WTC11 (cell line): ENCODE results near the gene SDHB. TPM values are rescaled to one million over a fixed set of nuclear protein-coding genes. Genes with fewer than 3 reads are reported as not detected.

Experiments
- ATAC-seq: fragments of 200-7000 bp; cut with Tn5 transposase; 2 replicates; pipeline ENCODE4 v1.10.0; 2021; ENCODE audit warnings: mild to moderate bottlenecking, moderate library complexity
- CTCF ChIA-PET: fragments of 300-600 bp; sonication (Branson Sonifier 250); formaldehyde crosslinking; loops from one replicate; lab custom pipeline; 2021; ENCODE audit warnings: antibody characterized with exemption; lab: Charles Lee
- POLR2A ChIA-PET: fragments of 350-600 bp; sonication (Branson Sonifier 250); formaldehyde crosslinking; loops from one replicate; lab custom pipeline; 2021; ENCODE audit warnings: antibody characterized with exemption; lab: Charles Lee
- DNase-seq: peaks from one replicate; pipeline ENCODE4 v3.0.0; 2021; ENCODE audit warnings: low spot score
- H3K27ac Mint-ChIP-seq: 2 replicates; pipeline ENCODE4 v1.8.0; 2021; ENCODE audit warnings: mixed read lengths
- H3K27me3 Mint-ChIP-seq: 2 replicates; pipeline ENCODE4 v1.8.0; 2021; ENCODE audit warnings: low read depth, mild to moderate bottlenecking, moderate library complexity, mixed read lengths
- H3K36me3 Mint-ChIP-seq: 2 replicates; pipeline ENCODE4 v1.8.0; 2021; ENCODE audit warnings: mixed read lengths
- H3K4me1 Mint-ChIP-seq: 2 replicates; pipeline ENCODE4 v1.8.0; 2022; ENCODE audit warnings: mixed read lengths
- H3K4me3 Mint-ChIP-seq: 2 replicates; pipeline ENCODE4 v1.8.0; 2021; ENCODE audit warnings: mild to moderate bottlenecking, moderate library complexity, mixed read lengths
- H3K9me3 Mint-ChIP-seq: 2 replicates; pipeline ENCODE4 v1.8.0; 2021; ENCODE audit warnings: mixed read lengths
- CREB1 ChIP-seq: sonication (generic); formaldehyde crosslinking; IDR thresholded peaks from 2 replicates; pipeline ENCODE4 v1.8.0; 2023; ENCODE audit warnings: mild to moderate bottlenecking, missing genetic modification reagents
- ESRRA ChIP-seq: sonication (generic); formaldehyde crosslinking; IDR thresholded peaks from 2 replicates; pipeline ENCODE4 v1.8.1; 2022; ENCODE audit warnings: mild to moderate bottlenecking, missing genetic modification reagents, borderline replicate concordance
- GABPB1 ChIP-seq: sonication (generic); formaldehyde crosslinking; IDR thresholded peaks from 2 replicates; pipeline ENCODE4 v1.8.1; 2023; ENCODE audit warnings: mild to moderate bottlenecking, missing genetic modification reagents
- GRHL2 ChIP-seq: fragments of 250-450 bp; sonication (Bioruptor Pico); IDR thresholded peaks from 2 replicates; pipeline ENCODE4 v1.8.0; 2022; ENCODE audit warnings: mild to moderate bottlenecking, moderate library complexity; ENCODE audit not compliant: insufficient replicate concordance, severe bottlenecking
- IRF2 ChIP-seq: sonication (generic); formaldehyde crosslinking; IDR thresholded peaks from 2 replicates; pipeline ENCODE4 v1.8.0; 2022; ENCODE audit warnings: low read depth, missing genetic modification reagents, borderline replicate concordance
- KAT7 ChIP-seq: sonication (generic); formaldehyde crosslinking; IDR thresholded peaks from 2 replicates; pipeline ENCODE4 v1.8.1; 2023; ENCODE audit warnings: missing genetic modification reagents, mild to moderate bottlenecking, borderline replicate concordance
- RORB ChIP-seq: fragments of 250-450 bp; sonication (Bioruptor Pico); IDR thresholded peaks from 2 replicates; pipeline ENCODE4 v1.9.0; 2021; ENCODE audit warnings: mild to moderate bottlenecking
- ZBTB21 ChIP-seq: sonication (generic); formaldehyde crosslinking; IDR thresholded peaks from 2 replicates; pipeline ENCODE4 v1.8.1; 2023; ENCODE audit warnings: mild to moderate bottlenecking, missing genetic modification reagents, borderline replicate concordance
- ZNF317 ChIP-seq: sonication (generic); formaldehyde crosslinking; IDR thresholded peaks from 2 replicates; pipeline ENCODE4 v1.8.1; 2023; ENCODE audit warnings: low read depth, mild to moderate bottlenecking, moderate library complexity, missing genetic modification reagents, borderline replicate concordance
- ZNF396 ChIP-seq: fragments of 250-450 bp; sonication (Bioruptor Pico); IDR thresholded peaks from 2 replicates; pipeline ENCODE4 v1.8.0; 2021; ENCODE audit warnings: mild to moderate bottlenecking, moderate library complexity, borderline replicate concordance
- total RNA-seq: library from RNA; stranded (reverse); gene quantifications from 3 replicates; pipeline ENCODE4 v1.2.3, GENCODE V29; 2021
- TF ChIP-seq, protein P1 (sequence below): fragments of 200-600 bp; IDR thresholded peaks from 2 replicates; pipeline ENCODE4 v1.8.0; 2022; ENCODE audit warnings: antibody characterized with exemption
- TF ChIP-seq, protein P2 (sequence below): sonication (generic); formaldehyde crosslinking; IDR thresholded peaks from 2 replicates; pipeline ENCODE4 v1.8.0; 2023; ENCODE audit warnings: missing genetic modification reagents, mild to moderate bottlenecking, borderline replicate concordance
- TF ChIP-seq, protein P3 (sequence below): fragments of 250-450 bp; sonication (Bioruptor Pico); IDR thresholded peaks from 2 replicates; pipeline ENCODE4 v1.9.0; 2021; ENCODE audit warnings: mild to moderate bottlenecking
- TF ChIP-seq, protein P4 (sequence below): sonication (generic); formaldehyde crosslinking; IDR thresholded peaks from 2 replicates; pipeline ENCODE4 v1.8.1; 2023; ENCODE audit warnings: mild to moderate bottlenecking, missing genetic modification reagents

Gene SDHB
- total RNA-seq, 1 experiment from 2014 or later = 89.5 TPM

DNA sequence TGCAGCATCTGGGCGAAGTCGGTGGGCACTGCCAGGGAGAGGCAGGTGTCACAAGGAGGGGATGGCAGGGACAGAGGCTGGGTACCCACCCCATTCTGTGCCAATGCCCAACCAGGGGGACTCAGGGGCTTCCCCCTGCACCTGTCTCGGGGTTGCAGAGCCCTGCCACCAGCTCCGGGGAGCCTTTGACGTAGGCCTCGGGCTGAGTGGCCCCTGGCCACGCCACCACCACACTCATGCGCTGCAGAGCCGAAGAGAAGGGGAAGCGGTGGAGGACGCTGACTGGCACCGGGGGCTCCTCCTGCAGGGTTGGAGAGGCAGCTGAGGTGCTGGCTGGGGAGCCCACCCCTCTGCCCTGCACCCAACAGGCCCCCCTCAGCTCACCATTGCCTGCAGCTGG is 61.7 kb downstream of the SDHB start:
- no peaks in the 10 kb centered on the region for H3K27me3 Mint-ChIP-seq
- ATAC-seq = no peak
- H3K4me1 Mint-ChIP-seq = no peaks in the 10 kb centered on the region

DNA sequence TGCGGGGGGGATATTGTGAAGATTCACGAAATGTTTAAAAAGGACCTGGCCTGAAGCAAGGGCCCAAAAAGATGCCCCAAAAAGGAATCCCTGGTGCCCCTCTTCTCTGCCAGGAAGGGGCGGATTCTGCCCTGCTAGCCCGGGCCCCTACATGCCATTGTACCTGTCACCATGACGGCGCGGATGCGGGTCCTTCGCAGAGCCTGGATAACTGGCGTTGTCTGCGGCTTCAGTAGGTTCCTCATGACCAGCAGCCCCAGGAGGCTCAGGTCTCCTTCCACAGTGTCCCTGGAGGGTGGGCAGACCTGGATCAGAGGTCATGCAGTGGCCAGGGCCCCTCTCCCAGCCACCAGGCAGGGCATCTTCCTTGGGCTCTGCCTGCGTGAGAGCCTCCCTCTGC is 62.3 kb downstream of the SDHB start:
- ChIA-PET POLR2A (no interaction called here), CTCF (interaction anchor here (1.5 kb wide), 1 partner anchor 13 kb away, joined by 6 read pairs; no protein-coding TSS in a partner anchor)
- Mint-ChIP-seq H3K4me3 (no peak overlapping the region), H3K27me3 (no peaks in the 10 kb centered on the region), H3K9me3 (no peaks in the 10 kb centered on the region), H3K4me1 (no peaks in the 10 kb centered on the region), H3K36me3 (no peaks in the 10 kb centered on the region), H3K27ac (no peak overlapping the region)
- TF ChIP-seq, protein P1, sequence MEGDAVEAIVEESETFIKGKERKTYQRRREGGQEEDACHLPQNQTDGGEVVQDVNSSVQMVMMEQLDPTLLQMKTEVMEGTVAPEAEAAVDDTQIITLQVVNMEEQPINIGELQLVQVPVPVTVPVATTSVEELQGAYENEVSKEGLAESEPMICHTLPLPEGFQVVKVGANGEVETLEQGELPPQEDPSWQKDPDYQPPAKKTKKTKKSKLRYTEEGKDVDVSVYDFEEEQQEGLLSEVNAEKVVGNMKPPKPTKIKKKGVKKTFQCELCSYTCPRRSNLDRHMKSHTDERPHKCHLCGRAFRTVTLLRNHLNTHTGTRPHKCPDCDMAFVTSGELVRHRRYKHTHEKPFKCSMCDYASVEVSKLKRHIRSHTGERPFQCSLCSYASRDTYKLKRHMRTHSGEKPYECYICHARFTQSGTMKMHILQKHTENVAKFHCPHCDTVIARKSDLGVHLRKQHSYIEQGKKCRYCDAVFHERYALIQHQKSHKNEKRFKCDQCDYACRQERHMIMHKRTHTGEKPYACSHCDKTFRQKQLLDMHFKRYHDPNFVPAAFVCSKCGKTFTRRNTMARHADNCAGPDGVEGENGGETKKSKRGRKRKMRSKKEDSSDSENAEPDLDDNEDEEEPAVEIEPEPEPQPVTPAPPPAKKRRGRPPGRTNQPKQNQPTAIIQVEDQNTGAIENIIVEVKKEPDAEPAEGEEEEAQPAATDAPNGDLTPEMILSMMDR = no peak
- TF ChIP-seq GABPB1 (CRISPR knock-in tag) (no peak), KAT7 (CRISPR knock-in tag) (no peak), ESRRA (CRISPR knock-in tag) (no peak), IRF2 (CRISPR knock-in tag) (no peak)
- TF ChIP-seq, protein P2, sequence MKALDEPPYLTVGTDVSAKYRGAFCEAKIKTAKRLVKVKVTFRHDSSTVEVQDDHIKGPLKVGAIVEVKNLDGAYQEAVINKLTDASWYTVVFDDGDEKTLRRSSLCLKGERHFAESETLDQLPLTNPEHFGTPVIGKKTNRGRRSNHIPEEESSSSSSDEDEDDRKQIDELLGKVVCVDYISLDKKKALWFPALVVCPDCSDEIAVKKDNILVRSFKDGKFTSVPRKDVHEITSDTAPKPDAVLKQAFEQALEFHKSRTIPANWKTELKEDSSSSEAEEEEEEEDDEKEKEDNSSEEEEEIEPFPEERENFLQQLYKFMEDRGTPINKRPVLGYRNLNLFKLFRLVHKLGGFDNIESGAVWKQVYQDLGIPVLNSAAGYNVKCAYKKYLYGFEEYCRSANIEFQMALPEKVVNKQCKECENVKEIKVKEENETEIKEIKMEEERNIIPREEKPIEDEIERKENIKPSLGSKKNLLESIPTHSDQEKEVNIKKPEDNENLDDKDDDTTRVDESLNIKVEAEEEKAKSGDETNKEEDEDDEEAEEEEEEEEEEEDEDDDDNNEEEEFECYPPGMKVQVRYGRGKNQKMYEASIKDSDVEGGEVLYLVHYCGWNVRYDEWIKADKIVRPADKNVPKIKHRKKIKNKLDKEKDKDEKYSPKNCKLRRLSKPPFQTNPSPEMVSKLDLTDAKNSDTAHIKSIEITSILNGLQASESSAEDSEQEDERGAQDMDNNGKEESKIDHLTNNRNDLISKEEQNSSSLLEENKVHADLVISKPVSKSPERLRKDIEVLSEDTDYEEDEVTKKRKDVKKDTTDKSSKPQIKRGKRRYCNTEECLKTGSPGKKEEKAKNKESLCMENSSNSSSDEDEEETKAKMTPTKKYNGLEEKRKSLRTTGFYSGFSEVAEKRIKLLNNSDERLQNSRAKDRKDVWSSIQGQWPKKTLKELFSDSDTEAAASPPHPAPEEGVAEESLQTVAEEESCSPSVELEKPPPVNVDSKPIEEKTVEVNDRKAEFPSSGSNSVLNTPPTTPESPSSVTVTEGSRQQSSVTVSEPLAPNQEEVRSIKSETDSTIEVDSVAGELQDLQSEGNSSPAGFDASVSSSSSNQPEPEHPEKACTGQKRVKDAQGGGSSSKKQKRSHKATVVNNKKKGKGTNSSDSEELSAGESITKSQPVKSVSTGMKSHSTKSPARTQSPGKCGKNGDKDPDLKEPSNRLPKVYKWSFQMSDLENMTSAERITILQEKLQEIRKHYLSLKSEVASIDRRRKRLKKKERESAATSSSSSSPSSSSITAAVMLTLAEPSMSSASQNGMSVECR = no peak
- ATAC-seq = no peak
- DNase-seq = no peak

More for the DNA sequence above, 61.7 kb downstream of the SDHB start:
- no peak for DNase-seq
- Mint-ChIP-seq H3K9me3 (no peaks in the 10 kb centered on the region), H3K36me3 (no peaks in the 10 kb centered on the region), H3K27ac (no peak overlapping the region)
- POLR2A ChIA-PET = no interaction called here
- CTCF ChIA-PET = interaction anchor here (0.6 to 1.4 kb wide), 2 partner anchors 40 to 367 kb away, joined by 4 to 5 read pairs; no protein-coding TSS in a partner anchor
- TF ChIP-seq RORB (CRISPR knock-in tag) (no peak), CREB1 (CRISPR knock-in tag) (no peak)
- TF ChIP-seq, all 79 proteins: peak for 0
- H3K4me3 Mint-ChIP-seq = no peak overlapping the region

DNA sequence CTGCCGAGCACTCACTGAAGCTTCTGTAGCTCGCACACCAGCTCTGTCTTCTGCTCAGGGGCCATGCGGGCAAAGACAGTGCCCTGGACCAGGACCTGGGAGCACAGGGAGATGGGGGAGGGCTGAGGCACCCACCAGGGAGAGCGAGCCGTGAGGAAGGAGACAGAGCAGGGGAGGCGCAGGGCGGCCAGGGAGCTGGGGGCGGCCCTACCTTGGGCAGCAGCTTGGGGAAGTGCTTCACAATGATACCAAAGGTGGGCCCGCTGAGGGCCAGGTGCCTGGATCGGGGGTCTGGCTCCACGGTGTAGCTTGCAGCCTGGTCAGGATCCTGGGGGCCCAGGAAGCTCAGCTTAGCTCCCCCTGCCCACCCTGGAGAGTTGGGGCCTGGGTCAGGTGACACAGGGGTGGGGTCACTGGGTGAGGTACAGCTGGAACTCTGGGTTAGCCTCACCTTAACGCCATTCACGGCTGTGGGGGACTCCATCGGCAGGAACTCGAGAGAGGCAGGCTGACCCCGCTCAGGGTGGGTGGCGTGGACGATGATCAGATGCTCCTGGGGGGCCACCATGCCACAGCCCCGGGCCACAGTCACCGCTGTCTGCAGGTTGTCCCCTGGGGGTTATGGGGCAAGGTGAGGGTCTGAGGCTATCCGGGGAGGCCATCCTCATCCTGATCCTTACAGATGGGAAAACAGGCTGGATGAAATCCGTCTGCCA is 64.0 kb downstream of the SDHB start:
- no peak overlapping the region for H3K4me3 Mint-ChIP-seq
- DNase-seq (no peak), ATAC-seq (no peak)
- H3K4me1 Mint-ChIP-seq = no peaks in the 10 kb centered on the region
- H3K36me3 Mint-ChIP-seq = no peaks in the 10 kb centered on the region
- no peaks in the 10 kb centered on the region for H3K9me3 Mint-ChIP-seq
- TF ChIP-seq, protein P3, sequence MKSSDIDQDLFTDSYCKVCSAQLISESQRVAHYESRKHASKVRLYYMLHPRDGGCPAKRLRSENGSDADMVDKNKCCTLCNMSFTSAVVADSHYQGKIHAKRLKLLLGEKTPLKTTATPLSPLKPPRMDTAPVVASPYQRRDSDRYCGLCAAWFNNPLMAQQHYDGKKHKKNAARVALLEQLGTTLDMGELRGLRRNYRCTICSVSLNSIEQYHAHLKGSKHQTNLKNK (CRISPR knock-in tag) = no peak
- TF ChIP-seq, protein P4, sequence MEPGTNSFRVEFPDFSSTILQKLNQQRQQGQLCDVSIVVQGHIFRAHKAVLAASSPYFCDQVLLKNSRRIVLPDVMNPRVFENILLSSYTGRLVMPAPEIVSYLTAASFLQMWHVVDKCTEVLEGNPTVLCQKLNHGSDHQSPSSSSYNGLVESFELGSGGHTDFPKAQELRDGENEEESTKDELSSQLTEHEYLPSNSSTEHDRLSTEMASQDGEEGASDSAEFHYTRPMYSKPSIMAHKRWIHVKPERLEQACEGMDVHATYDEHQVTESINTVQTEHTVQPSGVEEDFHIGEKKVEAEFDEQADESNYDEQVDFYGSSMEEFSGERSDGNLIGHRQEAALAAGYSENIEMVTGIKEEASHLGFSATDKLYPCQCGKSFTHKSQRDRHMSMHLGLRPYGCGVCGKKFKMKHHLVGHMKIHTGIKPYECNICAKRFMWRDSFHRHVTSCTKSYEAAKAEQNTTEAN (CRISPR knock-in tag) = no peak
- TF ChIP-seq GRHL2 (CRISPR knock-in tag) = no peak
- TF ChIP-seq ZNF396 (CRISPR knock-in tag) = no peak
- TF ChIP-seq ZNF317 (CRISPR knock-in tag) = no peak
- no peak for TF ChIP-seq ZBTB21 (CRISPR knock-in tag)
- ChIA-PET CTCF (interaction anchor here (1.0 to 5.3 kb wide), 5 partner anchors 11 to 58 kb away, joined by 3 to 67 read pairs (median 5); no protein-coding TSS in a partner anchor), POLR2A (interaction anchor here (1.0 kb wide), 1 partner anchor 18 kb away, joined by 3 read pairs; no protein-coding TSS in a partner anchor)
- no peaks in the 10 kb centered on the region for H3K27me3 Mint-ChIP-seq
- no peak overlapping the region for H3K27ac Mint-ChIP-seq
